ENCODE results near the gene TIAM2.
"Not testable (repeated sequence)": the region's sequence is repeated elsewhere in the genome, so short reads cannot be mapped to it uniquely, and the experiment has no call there.

Gene TIAM2

GRCh38 chr6:155115893-155116570, 120.9 kb downstream of the TIAM2 start:
- TF ChIP-seq TAF1 (IDR thresholded peaks at IDR 0.05; ENCODE audit: borderline replicate concordance, low read depth, low read length) (no peak), POLR2AphosphoS5 (IDR thresholded peaks at IDR 0.05; ENCODE audit: low read depth, low read length) (no peak), POLR2A (IDR thresholded peaks at IDR 0.05; ENCODE audit: low read depth, low read length) (no peak)
- no peak for FAIRE-seq

GRCh38 chr6:155116571-155116910, 121.4 kb downstream of the TIAM2 start:
- FAIRE-seq (peak; percentile 27), DNase-seq (ENCODE audit: insufficient read length) (no peak)
- TF ChIP-seq POLR2AphosphoS5 (IDR thresholded peaks at IDR 0.05; ENCODE audit: low read depth, low read length): no peak
- no peak for TF ChIP-seq POLR2A (IDR thresholded peaks at IDR 0.05; ENCODE audit: low read depth, low read length)
- no peak for TF ChIP-seq TAF1 (IDR thresholded peaks at IDR 0.05; ENCODE audit: borderline replicate concordance, low read depth, low read length)

More at GRCh38 chr6:155115893-155116570, 120.9 kb downstream of the TIAM2 start:
- no peak for DNase-seq (ENCODE audit: insufficient read length)

- DNase-seq (ENCODE audit: insufficient read length): no peak
- TF ChIP-seq POLR2AphosphoS5 (IDR thresholded peaks at IDR 0.05; ENCODE audit: low read depth, low read length) (no peak), TAF1 (IDR thresholded peaks at IDR 0.05; ENCODE audit: borderline replicate concordance, low read depth, low read length) (no peak), POLR2A (IDR thresholded peaks at IDR 0.05; ENCODE audit: low read depth, low read length) (no peak)
- no peak for FAIRE-seq
Measured at GRCh38 chr6:155117256-155117655, 122.1 kb downstream of the TIAM2 start.

GRCh38 chr6:155117785-155118184, 122.7 kb downstream of the TIAM2 start:
- FAIRE-seq (no peak), DNase-seq (ENCODE audit: insufficient read length) (no peak)
- no peak for TF ChIP-seq POLR2A (IDR thresholded peaks at IDR 0.05; ENCODE audit: low read depth, low read length)
- TF ChIP-seq POLR2AphosphoS5 (IDR thresholded peaks at IDR 0.05; ENCODE audit: low read depth, low read length): no peak
- TF ChIP-seq TAF1 (IDR thresholded peaks at IDR 0.05; ENCODE audit: borderline replicate concordance, low read depth, low read length): no peak

- DNase-seq (ENCODE audit: insufficient read length); FAIRE-seq: not testable (repeated sequence)
Measured at GRCh38 chr6:155119201-155119600, 124.1 kb downstream of the TIAM2 start.

GRCh38 chr6:155120034-155120433, 124.9 kb downstream of the TIAM2 start:
- TF ChIP-seq POLR2A (IDR thresholded peaks at IDR 0.05; ENCODE audit: low read depth, low read length) (no peak), TAF1 (IDR thresholded peaks at IDR 0.05; ENCODE audit: borderline replicate concordance, low read depth, low read length) (no peak), POLR2AphosphoS5 (IDR thresholded peaks at IDR 0.05; ENCODE audit: low read depth, low read length) (no peak)
- FAIRE-seq (no peak), DNase-seq (ENCODE audit: insufficient read length) (no peak)

- FAIRE-seq (no peak), DNase-seq (ENCODE audit: insufficient read length) (no peak)
- TF ChIP-seq POLR2A (IDR thresholded peaks at IDR 0.05; ENCODE audit: low read depth, low read length) (no peak), POLR2AphosphoS5 (IDR thresholded peaks at IDR 0.05; ENCODE audit: low read depth, low read length) (no peak), TAF1 (IDR thresholded peaks at IDR 0.05; ENCODE audit: borderline replicate concordance, low read depth, low read length) (no peak)
Measured at GRCh38 chr6:155121294-155121693, 126.2 kb downstream of the TIAM2 start.

- TF ChIP-seq TAF1 (IDR thresholded peaks at IDR 0.05; ENCODE audit: borderline replicate concordance, low read depth, low read length) (no peak), POLR2AphosphoS5 (IDR thresholded peaks at IDR 0.05; ENCODE audit: low read depth, low read length) (no peak), POLR2A (IDR thresholded peaks at IDR 0.05; ENCODE audit: low read depth, low read length) (no peak)
- no peak for FAIRE-seq
- DNase-seq (ENCODE audit: insufficient read length): no peak
Measured at GRCh38 chr6:155121699-155122098, 126.6 kb downstream of the TIAM2 start.

- TF ChIP-seq POLR2AphosphoS5 (IDR thresholded peaks at IDR 0.05; ENCODE audit: low read depth, low read length) (no peak), TAF1 (IDR thresholded peaks at IDR 0.05; ENCODE audit: borderline replicate concordance, low read depth, low read length) (no peak), POLR2A (IDR thresholded peaks at IDR 0.05; ENCODE audit: low read depth, low read length) (no peak)
- FAIRE-seq: no peak
- no peak for DNase-seq (ENCODE audit: insufficient read length)
Measured at GRCh38 chr6:155122199-155122950, 127.3 kb downstream of the TIAM2 start.

GRCh38 chr6:155123520-155123919, 128.4 kb downstream of the TIAM2 start:
- TF ChIP-seq POLR2AphosphoS5 (IDR thresholded peaks at IDR 0.05; ENCODE audit: low read depth, low read length): no peak
- no peak for TF ChIP-seq POLR2A (IDR thresholded peaks at IDR 0.05; ENCODE audit: low read depth, low read length)
- TF ChIP-seq TAF1 (IDR thresholded peaks at IDR 0.05; ENCODE audit: borderline replicate concordance, low read depth, low read length): no peak
- DNase-seq (ENCODE audit: insufficient read length) (no peak), FAIRE-seq (no peak)

GRCh38 chr6:155125906-155126305, 130.8 kb downstream of the TIAM2 start:
- FAIRE-seq: no peak
- DNase-seq (ENCODE audit: insufficient read length): no peak
- TF ChIP-seq POLR2AphosphoS5 (IDR thresholded peaks at IDR 0.05; ENCODE audit: low read depth, low read length) (no peak), POLR2A (IDR thresholded peaks at IDR 0.05; ENCODE audit: low read depth, low read length) (no peak), TAF1 (IDR thresholded peaks at IDR 0.05; ENCODE audit: borderline replicate concordance, low read depth, low read length) (no peak)

Measured in GM12892 (cell line).